IPS DF 19.7 (cell line): ENCODE measurements around the gene CES3.
"Not testable (repeated sequence)": the region's sequence is repeated elsewhere in the genome, so short reads cannot be mapped to it uniquely, and the experiment has no call there.

ENCODE experiments used
- DNase-seq: peaks from one replicate; pipeline ENCODE4 v3.0.0-alpha.2; 2013; ENCODE audit warnings: low read depth, low spot score

Gene CES3

DNA sequence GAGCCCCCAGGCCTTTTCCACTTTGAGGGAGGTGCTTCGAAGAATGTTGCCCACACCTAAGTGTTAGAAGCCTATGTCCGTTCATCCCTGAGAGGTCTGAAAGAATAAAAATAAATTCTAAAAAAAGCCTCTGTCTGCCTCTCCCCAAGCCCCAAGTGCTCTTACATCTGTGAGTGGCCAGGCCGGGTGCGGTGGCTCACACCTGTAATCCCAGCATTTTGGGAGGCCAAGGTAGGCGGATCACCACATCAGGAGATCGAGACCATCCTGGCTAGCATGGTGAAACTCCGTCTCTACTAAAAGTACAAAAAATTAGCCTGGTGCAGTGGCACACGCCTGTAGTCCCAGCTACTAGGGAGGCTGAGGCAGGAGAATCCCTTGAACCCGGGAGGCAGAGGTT lies 16.1 kb upstream of the CES3 start:
- DNase-seq: not testable (repeated sequence)

DNA sequence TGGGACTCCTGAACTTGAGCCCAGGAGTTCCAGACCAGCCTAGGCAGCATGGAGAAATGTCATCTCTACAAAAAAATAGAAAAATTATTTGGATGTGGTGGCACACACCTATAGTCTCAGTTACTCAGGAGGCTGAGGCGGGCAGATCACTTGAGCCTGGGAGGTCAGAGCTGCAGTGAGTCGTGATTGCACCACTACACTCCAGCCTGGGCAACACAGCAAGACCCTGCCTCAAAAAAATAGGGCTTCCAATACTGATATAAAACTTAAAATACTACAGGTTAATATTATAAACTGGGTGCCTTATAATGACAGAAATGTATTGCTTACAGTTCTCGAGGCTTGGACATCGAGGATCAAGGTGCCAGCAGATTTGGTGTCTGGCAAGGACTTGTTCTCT lies 15.1 kb upstream of the CES3 start:
- no peak for DNase-seq

DNA sequence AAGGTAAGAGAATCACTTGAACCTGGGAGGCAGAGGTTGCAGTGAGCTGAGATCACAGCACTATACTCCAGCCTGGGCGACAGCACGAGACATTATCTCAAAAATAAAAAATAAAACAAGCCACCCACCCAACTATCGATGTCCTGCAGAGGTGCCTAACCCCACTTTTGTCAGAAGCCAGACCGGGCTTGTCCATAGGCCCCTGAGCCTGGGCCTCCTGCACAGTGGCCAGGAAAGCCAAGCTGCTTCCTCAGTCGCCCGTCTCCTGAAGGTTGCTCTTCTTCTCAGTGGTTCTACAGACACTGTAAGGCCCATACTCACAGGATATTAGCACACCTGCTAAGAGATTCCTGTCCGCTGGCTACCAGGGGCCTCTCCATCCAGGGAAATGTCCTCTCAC lies 14.5 kb upstream of the CES3 start:
- DNase-seq: no peak

DNA sequence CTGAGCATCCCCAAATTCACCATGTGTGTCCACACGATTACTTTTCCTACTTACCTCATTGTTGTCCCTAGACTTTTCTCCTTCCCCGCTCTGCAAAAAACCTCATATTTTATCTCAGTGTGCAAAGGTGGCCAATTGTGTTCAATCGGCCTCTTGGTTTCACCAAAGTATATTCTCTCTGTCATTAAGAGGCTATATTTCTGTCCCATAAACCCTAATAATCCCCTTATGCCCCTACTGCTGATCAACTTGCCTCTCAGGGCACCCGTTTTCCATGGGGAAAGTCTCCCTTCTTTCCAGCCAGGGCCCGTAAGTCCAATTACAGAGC lies 14.1 kb upstream of the CES3 start:
- no peak for DNase-seq

DNA sequence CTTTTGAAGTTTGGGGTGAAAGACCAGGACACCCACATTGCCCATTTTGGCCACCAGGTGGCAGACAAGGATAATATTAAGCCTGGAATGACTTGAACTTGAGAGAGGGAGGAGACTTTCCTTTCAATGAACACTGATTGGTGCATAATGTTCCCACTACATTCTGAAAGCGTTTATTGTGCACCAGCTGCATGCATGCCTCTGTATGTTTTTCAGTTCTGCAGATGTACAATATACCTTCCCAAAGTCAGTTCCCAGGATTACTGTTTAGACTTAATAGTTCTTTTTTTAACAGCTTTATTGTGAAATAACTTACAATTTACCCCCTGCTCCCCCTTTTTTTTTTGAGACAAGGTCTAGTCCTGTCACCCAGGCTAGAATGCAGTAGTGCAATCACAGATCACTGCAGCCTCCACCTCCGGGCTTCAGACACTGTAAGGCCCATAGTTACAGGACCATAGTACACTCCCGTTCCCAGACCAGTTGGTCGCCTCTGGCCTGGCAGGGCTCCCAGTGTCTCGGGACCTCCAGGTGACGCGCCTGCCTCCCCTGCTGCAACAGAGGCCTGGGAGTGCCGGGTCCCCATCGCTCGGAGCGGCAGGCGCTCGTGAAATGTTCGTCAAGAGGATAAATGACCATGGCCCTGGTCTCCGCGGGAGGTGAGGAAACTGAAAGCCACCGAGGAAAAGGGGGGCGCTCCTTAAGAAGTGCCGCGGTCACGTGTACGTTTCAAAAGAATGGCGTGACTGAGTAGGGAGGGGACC lies 13.6 kb upstream of the CES3 start:
- DNase-seq: no peak

DNA sequence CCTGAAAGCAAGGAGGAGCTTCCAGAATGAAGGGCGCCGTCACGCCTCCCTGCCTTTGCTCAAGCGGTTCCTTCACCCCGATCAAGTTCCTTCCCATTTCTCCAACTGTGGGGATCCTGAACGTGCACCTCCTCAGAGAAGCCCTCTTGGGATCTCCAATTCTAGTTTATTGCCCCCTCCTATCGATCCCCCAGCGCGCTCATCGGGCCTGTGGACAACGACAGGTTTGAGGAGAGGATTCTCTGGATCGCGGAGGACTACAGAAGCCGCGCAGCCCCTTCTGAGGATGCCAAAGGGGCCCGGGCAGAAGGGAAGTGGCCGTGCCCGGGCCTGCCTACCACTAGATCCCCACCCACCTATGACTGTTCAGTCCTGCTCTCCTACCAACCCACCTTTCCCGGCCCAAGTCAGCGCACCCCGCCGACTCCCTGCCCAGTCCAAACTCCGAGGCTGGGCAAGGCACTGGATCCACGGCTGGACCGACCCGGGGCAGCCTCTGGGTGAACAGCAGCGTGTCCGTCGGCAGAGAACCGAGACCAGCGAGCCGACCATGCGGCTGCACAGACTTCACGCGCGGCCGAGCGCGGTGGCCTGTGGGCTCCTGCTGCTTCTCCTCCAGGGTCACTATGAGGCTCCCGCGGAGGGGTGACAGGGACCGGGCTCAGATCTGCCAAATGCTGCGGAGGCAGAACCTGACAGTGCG lies 12.8 kb upstream of the CES3 start:
- no peak for DNase-seq

DNA sequence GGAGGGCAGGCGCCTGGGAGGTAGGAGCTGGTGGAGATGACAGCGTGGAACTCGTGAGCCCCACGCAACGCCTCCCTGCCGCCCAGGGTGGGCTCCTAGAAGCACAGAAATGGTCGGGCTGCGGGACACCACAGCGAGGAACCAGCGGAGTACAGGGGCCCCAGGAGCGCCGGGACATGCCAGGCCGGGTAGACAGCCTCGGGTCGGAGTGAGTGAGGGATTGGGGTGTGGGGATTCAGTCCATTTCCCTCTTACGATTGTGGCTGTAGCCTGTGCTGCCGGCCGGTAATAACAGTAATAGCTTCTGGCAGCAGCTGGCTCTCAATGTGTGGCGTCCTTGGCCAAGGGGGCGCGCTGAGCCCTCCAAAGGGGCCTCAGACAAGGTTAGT lies 12.2 kb upstream of the CES3 start:
- DNase-seq: no peak

DNA sequence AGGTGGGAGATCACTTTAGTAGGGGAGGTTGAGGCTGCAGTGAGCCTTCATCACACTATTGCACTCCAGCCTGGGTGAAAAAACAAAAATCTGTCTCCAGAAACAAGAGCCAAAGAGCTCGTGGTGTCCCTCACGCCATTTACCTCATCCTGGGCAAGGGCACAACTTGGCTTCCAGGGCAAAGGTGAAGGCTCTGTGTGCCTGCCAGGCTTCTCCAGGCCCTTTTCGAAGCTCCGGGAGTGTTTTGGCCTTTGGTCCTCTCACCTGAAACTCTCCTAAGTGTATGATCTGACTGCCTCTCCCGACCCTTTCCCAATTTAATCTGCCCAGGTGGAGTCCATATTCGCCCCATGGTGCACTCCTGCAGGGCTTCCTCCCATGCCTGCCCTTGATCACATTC lies 11.6 kb upstream of the CES3 start:
- DNase-seq: no peak

DNA sequence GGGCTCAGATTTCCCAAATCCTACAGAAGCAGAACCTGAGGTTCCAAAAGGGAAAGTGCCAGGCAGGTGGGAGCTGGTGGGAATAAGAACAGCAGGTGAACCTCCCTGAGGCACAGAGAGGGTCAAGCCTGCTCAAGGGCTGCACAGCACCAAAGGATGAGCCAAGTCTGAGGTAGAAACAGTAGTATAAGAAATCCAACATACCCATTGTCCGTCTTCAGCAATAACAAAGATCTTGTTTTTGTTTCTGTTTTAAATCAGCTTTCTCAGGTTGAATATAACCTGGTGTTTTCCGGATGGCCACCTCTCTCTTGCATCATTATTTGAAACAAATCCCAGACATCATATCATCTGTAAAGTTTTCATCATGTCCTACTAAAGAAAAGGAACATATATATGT lies 10.6 kb upstream of the CES3 start:
- no peak for DNase-seq

DNA sequence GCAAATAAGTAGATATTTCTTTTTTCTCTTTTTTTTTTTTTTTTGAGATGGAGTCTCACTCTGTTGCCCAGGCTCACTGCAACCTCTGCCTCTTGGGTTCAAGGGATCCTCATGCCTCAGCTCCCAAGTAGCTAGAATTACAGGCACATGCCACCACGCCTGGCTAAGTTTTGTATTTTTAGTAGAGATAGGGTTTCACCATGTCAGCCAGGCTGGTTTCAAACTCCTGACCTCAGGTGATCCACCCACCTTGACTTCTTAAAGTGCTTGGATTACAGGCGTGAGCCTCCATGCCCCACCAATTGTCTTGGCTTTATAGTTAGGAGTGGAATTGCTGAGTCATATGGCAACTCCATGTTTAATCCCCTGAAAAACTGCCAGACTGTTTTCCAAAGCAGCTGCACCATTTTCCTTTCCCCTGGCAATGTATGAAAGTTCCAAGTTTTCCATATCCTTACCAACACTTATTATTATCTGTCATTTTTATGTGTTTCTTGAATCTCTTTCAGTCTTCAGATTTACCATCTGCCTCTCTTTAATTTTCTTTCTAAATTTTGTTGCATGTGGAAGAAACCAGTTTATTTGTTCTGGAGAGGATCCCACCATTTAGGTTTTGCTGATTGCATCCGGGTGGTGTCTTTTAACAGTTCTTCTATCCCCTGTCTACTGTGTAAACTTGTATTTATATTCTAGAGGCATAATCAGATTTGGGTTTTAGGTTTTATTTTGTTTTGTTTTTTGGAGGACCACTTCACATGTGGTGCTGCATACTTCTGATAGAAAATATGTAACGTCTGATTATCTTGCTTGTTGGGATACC lies 9.9 kb upstream of the CES3 start:
- no peak for DNase-seq

DNA sequence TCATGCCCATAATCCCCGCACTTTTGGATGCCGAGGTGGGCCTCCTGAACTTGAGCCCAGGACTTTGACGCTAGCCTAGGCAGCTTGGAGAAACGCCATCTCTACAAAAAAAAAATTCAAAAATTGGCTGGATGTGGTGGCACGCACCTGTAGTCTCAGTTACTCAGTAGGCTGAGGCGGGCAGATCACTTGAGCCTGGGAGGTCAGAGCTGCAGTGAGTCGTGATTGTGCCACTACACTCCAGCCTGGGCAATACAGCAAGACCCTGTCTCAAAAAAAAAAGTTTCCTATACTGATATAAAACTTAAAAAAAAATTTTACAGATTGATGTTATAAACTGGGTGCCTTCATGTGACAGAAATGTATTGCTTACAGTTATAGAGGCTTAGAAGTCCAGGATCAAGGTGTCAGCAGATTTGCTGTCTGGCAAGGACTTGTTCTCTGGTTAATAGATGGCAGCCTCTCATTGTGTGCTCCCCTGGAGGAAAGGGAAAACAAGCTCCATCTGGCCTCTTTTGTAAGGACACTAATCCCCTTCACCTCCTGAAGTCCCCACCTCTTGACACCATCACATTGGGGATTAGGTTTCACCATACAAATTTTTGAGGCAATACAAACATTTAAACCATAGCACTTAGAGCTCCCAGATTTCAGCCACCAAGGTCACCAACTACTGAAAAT lies 8.5 kb upstream of the CES3 start:
- DNase-seq: no peak

DNA sequence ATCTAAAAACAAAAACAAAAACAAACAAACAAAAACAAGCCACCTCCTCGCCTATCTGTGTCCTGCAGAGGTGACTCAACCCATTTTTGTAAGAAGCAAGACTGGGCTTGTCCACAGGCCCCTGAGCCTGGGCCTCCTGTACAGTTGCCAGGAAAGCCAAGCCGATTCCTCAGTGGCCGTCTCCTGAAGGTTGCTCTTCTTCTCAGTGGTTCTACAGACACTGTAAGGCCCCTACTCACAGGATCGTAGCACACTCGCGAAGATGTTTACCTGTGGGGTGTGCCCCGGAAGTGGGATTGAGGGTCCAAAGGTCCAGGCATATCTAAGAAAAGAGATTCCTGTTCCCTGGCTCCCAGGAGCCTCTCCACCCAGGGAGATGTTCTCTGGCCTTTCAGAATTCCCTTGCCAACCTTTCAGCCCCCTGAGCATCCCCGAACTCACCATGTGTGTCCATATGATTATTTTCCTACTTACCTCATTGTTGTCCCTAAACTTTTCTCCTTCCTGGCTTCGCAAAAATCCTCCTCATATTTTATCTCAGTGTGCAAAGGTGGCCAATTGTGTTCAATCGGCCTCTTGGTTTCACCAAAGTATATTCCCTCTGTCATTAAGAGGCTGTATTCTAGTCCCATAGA lies 7.5 kb upstream of the CES3 start:
- no peak for DNase-seq

DNA sequence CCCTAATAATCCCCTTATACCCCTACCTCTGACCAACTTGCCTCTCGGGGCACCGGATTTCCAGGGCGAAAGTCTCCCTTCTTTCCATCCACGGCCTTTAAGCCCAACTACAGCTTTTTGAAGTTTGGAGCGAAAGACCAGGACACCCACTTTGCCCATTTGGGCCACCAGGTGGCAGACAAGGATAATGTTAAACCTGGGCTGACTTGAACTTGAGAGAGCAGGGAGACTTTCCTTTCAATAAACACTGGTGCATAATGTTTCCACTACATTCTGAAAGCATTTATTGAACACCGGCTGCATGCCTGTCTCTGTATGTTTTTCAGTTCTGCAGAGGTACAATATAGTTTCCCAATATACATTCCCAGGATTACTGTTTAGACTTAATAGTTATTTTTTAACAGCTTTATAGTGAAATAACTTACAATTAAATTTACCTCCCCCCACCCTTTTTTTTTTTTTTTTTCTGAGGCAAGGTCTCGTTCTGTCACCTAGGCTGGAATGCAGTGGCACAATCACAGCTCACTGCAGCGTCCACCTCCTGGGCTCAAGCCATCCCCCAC lies 6.9 kb upstream of the CES3 start:
- DNase-seq: peak; percentile 52

DNA sequence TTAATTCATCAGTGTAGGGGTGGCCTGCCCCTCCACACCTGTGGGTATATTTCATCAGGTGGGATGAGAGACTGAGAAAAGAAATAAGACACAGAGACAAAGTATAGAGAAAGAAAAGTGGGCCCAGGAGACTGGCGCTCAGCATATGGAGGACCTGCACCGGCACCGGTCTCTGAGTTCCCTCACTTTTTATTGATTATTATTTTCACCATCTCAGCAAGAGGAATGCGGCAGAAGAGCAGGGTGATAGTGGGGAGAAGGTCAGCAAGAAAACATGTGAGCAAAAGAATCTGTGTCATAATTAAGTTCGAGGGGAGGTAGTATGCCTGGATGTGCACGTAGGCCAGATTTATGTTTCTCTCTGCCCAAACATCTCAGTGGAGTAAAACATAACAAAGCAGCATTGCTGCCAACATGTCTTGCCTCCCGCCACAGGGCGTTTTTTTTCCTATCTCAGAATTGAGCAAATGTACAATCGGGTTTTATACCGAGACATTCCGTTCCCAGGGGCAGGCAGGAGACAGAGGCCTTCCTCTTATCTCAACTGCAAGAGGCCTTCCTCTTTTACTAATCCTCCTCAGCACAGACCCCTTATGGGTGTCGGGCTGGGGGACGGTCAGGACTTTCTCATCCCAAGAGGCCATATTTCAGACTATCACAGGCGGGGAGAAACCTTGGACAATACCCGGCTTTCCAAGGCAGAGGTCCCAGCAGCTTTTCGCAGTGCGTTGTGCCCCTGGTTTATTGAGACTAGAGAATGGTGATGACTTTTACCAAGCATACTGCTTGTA lies 5.5 kb upstream of the CES3 start:
- DNase-seq: not testable (repeated sequence)

DNA sequence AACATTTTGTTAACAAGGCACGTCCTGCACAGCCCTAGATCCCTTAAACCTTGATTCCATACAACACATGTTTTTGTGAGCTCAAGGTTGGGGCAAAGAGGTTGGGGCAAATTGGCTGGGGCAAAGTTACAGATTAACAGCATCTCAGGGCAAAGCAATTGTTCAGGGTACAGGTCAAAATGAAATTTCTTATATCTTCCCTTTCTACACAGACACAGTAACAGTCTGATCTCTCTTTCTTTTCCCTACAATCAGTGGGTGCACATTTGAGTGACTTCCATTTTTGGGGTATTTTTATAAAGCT lies 5.0 kb upstream of the CES3 start:
- not testable (repeated sequence) for DNase-seq

DNA sequence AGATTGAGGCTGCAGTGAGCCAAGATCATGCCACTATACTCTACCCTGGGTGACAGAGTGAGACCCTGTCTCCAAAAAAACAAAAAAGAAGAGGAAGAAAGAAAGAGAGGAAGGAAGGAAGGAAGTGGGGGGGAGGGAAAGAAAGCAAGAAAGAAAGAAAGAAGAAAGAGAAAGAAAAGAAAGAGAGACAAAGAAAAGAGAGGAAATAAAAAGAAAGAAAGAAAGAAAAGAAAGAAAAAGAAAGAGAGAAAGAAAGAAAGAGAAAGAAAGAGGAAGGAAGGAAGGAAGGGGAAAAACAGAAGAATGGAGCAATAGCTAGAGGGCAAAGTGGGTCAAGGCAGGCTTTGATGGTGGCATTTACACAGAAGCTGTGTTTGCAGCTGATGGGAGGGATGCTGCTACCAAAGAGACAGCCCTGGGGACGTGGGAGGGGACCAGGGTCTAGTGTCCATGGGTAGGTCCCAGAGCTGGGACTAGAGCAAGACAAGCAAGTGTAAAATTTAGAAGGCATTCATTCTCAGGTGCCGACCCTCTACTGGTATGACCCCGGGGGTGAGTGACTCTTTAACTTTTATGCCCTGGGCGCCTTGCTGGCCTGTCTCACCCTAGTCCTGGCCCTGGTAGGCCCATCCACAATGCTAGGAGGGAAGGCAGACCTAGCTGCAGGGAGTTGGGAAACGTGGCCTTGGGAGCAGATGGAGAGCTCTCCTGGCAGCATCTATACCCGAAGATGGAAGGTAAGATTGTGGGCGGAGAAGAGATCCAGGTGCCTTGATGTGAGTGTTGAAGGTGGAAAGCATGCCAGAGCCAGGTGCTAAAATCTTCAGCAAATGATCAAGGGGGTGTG lies 2.0 kb upstream of the CES3 start:
- no peak for DNase-seq

DNA sequence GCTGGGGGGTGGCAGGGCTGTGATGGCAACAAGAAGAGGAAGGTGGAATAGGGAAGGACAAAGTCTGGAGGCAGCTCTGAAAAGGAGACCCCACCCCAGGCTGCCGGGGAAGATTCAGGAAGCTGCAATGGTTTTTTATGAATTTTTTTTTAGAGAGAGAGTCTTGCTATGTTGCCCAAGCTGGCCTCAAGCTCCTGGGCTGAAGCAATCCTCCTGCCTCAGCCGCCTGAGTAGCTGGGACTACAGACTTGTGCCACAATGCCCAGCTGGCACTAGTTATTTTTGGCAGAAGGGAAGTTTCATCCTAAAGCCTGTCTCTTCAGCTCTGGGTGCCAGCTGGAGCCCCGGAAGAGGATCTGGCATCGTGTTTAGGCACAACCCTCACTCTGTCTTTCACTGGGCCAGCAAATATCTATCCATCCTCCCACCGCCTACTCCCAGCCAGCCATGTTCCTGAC lies 1.3 kb upstream of the CES3 start:
- DNase-seq: no peak

DNA sequence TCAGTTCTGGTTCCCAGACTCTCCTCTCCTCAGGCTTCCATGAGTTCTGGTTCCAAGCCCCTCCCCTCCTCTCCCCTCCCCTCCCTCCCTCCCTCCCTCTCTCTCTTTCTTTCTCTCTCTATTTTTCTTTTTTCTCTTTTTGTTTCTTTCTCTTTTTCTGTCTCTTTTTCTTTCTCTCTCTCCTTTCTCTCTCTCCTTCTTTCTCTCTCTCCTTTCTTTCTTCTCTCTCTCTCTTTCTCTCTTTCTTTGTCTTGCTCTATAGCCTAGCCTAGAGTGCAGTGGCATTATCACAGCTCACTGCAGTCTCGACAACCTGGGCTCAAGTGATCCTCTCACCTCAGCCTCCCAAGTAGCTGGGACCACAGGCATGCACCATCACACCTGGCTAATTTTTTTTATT lies 796 bp upstream of the CES3 start:
- DNase-seq: no peak

DNA sequence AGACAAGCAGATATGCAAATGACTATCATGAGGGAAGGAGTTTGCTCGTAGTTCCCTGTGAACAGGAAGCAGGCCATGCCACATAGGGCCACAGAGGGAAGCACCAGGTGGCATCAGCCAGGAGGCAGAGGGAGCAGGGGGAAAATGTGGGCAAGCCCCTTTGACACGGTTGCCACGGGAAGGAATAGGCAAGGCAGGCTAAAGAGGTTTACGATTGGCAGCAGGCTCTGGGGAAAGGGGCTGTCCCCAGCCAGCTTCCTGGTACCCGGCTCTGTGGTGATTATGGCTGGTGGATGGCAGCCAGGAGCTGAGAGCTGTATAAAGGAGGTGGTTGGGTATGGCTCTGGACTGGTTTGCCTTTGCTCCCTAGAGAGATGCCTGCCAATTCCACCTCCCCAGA lies 848 bp downstream of the CES3 start:
- DNase-seq: no peak

DNA sequence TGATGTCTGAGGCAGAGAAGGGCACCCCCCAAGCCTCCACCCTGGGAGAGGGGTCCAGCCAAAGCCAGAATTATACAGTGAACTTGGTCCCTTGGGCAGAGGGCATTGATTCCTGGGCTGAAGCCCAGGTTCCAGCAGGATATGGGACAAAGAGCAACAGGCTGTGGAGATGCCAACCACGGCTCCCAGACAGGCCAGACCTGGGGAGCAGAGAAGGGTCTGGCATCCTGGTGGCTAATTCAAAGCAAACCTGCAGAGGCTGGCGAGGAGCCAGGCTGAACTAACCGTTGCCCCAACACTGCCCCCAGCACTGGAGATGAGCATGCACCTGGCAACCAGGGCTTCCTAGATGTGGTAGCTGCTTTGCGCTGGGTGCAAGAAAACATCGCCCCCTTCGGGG lies 3.0 kb downstream of the CES3 start:
- DNase-seq: no peak
